SK-N-SH treated with all-trans-retinoic acid at 6 μM for 48 hours (cell line): Measurements from ENCODE around the gene MMP19.

Source experiments
- ATAC-seq: fragments of 200-7000 bp; cut with Tn5 transposase; 3 replicates; pipeline ENCODE4 v1.9.1; 2020; ENCODE audit warnings: mild to moderate bottlenecking, moderate library complexity
- ARNTL ChIP-seq: fragments of 450-650 bp; formaldehyde crosslinking; IDR thresholded peaks from 2 replicates; pipeline ENCODE4 v1.5.0; 2020; ENCODE audit warnings: low read depth, mild to moderate bottlenecking, moderate library complexity, borderline replicate concordance
- BACH2 ChIP-seq: fragments of 250-450 bp; sonication (Bioruptor Pico); IDR thresholded peaks from 2 replicates; pipeline ENCODE4 v1.9.0; 2021; ENCODE audit warnings: mild to moderate bottlenecking, borderline replicate concordance
- CSDC2 ChIP-seq: fragments of 250-450 bp; sonication (Bioruptor Pico); IDR thresholded peaks from 2 replicates; pipeline ENCODE4 v1.5.0; 2020; ENCODE audit warnings: mild to moderate bottlenecking, moderate library complexity
- CSRNP3 ChIP-seq: fragments of 250-450 bp; sonication (Bioruptor Pico); IDR thresholded peaks from 2 replicates; pipeline ENCODE4 v1.5.1; 2021; ENCODE audit warnings: mild to moderate bottlenecking, moderate library complexity
- ESRRG ChIP-seq: fragments of 250-450 bp; sonication (Bioruptor Pico); IDR thresholded peaks from 2 replicates; pipeline ENCODE4 v1.6.1; 2021; ENCODE audit warnings: mild to moderate bottlenecking
- GLIS3 ChIP-seq: fragments of 250-450 bp; sonication (Bioruptor Pico); IDR thresholded peaks from 2 replicates; pipeline ENCODE4 v1.5.0; 2020; ENCODE audit warnings: mild to moderate bottlenecking, moderate library complexity
- ISL1 ChIP-seq: fragments of 250-450 bp; sonication (Bioruptor Pico); IDR thresholded peaks from 2 replicates; pipeline ENCODE4 v2.1.2; 2022; ENCODE audit warnings: mild to moderate bottlenecking, moderate library complexity
- OSR1 ChIP-seq: fragments of 250-450 bp; sonication (Bioruptor Pico); IDR thresholded peaks from 2 replicates; pipeline ENCODE4 v1.8.0; 2022; ENCODE audit warnings: moderate library complexity, mild to moderate bottlenecking, inconsistent platforms
- PATZ1 ChIP-seq: fragments of 250-450 bp; sonication (Bioruptor Pico); IDR thresholded peaks from 2 replicates; pipeline ENCODE4 v1.8.0; 2020; ENCODE audit warnings: mild to moderate bottlenecking, moderate library complexity, borderline replicate concordance
- PPARA ChIP-seq: fragments of 250-450 bp; sonication (Bioruptor Pico); IDR thresholded peaks from 2 replicates; pipeline ENCODE4 v1.5.0; 2020; ENCODE audit warnings: mild to moderate bottlenecking, borderline replicate concordance
- RARB ChIP-seq: fragments of 250-450 bp; sonication (Bioruptor Pico); IDR thresholded peaks from 2 replicates; pipeline ENCODE4 v1.8.0; 2021; ENCODE audit warnings: mild to moderate bottlenecking, moderate library complexity
- SNAI2 ChIP-seq: fragments of 250-450 bp; sonication (Bioruptor Pico); IDR thresholded peaks from 2 replicates; pipeline ENCODE4 v1.5.0; 2020; ENCODE audit warnings: mild to moderate bottlenecking, moderate library complexity
- TCF4 ChIP-seq: fragments of 250-450 bp; sonication (Bioruptor Pico); IDR thresholded peaks from 2 replicates; pipeline ENCODE4 v1.8.0; 2021; ENCODE audit warnings: mild to moderate bottlenecking, moderate library complexity, borderline replicate concordance
- TOX ChIP-seq: fragments of 250-450 bp; sonication (Bioruptor Pico); IDR thresholded peaks from 2 replicates; pipeline ENCODE4 v1.8.0; 2021; ENCODE audit warnings: mild to moderate bottlenecking, moderate library complexity, borderline replicate concordance
- ZC3H10 ChIP-seq: fragments of 250-450 bp; sonication (Bioruptor Pico); IDR thresholded peaks from 2 replicates; pipeline ENCODE4 v1.5.1; 2021; ENCODE audit warnings: mild to moderate bottlenecking, moderate library complexity
- ZFP3 ChIP-seq: fragments of 250-450 bp; sonication (Bioruptor Pico); IDR thresholded peaks from 2 replicates; pipeline ENCODE4 v1.5.0; 2020; ENCODE audit warnings: mild to moderate bottlenecking, moderate library complexity
- ZNF565 ChIP-seq: fragments of 450-650 bp; formaldehyde crosslinking; conservative IDR thresholded peaks from 2 replicates; pipeline ENCODE4 v1.5.0; 2020; ENCODE audit warnings: low read depth, mild to moderate bottlenecking, moderate library complexity
- ZNF70 ChIP-seq: fragments of 450-650 bp; formaldehyde crosslinking; IDR thresholded peaks from 2 replicates; pipeline ENCODE4 v1.5.0; 2020; ENCODE audit warnings: mild to moderate bottlenecking, moderate library complexity
- ZNF8 ChIP-seq: fragments of 450-650 bp; formaldehyde crosslinking; IDR thresholded peaks from 2 replicates; pipeline ENCODE4 v1.5.0; 2020; ENCODE audit warnings: mild to moderate bottlenecking, moderate library complexity
- TF ChIP-seq, protein P1 (sequence below): fragments of 250-450 bp; sonication (Bioruptor Pico); IDR thresholded peaks from 2 replicates; pipeline ENCODE4 v1.5.1; 2020; ENCODE audit warnings: low read depth, mild to moderate bottlenecking, moderate library complexity
- TF ChIP-seq, protein P2 (sequence below): fragments of 250-450 bp; sonication (Bioruptor Pico); IDR thresholded peaks from 2 replicates; pipeline ENCODE4 v1.5.0; 2020; ENCODE audit warnings: mild to moderate bottlenecking, moderate library complexity

Gene MMP19

GRCh38 chr12:55823419-55823818 is 19.3 kb downstream of the MMP19 start:
- no peak for ATAC-seq
- TF ChIP-seq ZFP3 (CRISPR knock-in tag) (no peak), ZNF565 (CRISPR knock-in tag) (no peak), OSR1 (no peak), ZNF70 (no peak), GLIS3 (CRISPR knock-in tag) (no peak), TCF4 (CRISPR knock-in tag) (no peak)

GRCh38 chr12:55822228-55822627 is 20.5 kb downstream of the MMP19 start:
- TF ChIP-seq ESRRG (CRISPR knock-in tag) (no peak), ISL1 (CRISPR knock-in tag) (no peak), RARB (CRISPR knock-in tag) (no peak), GLIS3 (CRISPR knock-in tag) (no peak), ARNTL (CRISPR knock-in tag) (no peak), PPARA (CRISPR knock-in tag) (no peak), ZC3H10 (CRISPR knock-in tag) (no peak), ZNF8 (CRISPR knock-in tag) (no peak), TCF4 (CRISPR knock-in tag) (no peak), ZNF70 (no peak), SNAI2 (CRISPR knock-in tag) (no peak), TOX (CRISPR knock-in tag) (no peak), CSDC2 (CRISPR knock-in tag) (no peak), CSRNP3 (CRISPR knock-in tag) (no peak), PATZ1 (CRISPR knock-in tag) (no peak), BACH2 (CRISPR knock-in tag) (no peak), OSR1 (no peak)
- TF ChIP-seq, protein P1, sequence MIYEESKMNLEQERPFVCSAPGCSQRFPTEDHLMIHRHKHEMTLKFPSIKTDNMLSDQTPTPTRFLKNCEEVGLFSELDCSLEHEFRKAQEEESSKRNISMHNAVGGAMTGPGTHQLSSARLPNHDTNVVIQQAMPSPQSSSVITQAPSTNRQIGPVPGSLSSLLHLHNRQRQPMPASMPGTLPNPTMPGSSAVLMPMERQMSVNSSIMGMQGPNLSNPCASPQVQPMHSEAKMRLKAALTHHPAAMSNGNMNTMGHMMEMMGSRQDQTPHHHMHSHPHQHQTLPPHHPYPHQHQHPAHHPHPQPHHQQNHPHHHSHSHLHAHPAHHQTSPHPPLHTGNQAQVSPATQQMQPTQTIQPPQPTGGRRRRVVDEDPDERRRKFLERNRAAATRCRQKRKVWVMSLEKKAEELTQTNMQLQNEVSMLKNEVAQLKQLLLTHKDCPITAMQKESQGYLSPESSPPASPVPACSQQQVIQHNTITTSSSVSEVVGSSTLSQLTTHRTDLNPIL (CRISPR knock-in tag), result no peak
- no peak for ATAC-seq

DNA sequence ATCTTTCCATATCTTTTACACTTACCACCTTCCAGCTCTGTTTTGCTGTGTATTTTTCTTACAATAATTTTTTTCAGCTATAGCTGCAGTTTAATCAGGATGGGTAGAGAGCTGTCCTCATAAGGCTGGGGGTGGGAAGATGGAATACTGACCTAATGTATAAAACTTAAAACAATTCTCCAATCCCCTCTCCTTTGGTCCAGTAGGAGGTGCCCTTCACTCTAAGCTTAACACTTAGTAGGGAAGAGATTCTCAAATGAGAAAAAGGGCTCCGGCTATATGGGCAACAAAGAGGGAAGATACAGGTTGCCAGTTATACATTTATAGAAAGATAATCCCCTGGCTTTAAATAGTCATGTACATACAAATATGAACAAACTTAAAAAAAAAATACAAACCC is 22.1 kb downstream of the MMP19 start:
- TF ChIP-seq GLIS3 (CRISPR knock-in tag) (no peak), CSDC2 (CRISPR knock-in tag) (no peak), OSR1 (no peak), ZNF565 (CRISPR knock-in tag) (no peak), ZNF8 (CRISPR knock-in tag) (no peak), ESRRG (CRISPR knock-in tag) (no peak), ZC3H10 (CRISPR knock-in tag) (no peak), SNAI2 (CRISPR knock-in tag) (no peak), RARB (CRISPR knock-in tag) (no peak), BACH2 (CRISPR knock-in tag) (no peak), TOX (CRISPR knock-in tag) (no peak), ZFP3 (CRISPR knock-in tag) (no peak), CSRNP3 (CRISPR knock-in tag) (no peak), ARNTL (CRISPR knock-in tag) (no peak), TCF4 (CRISPR knock-in tag) (no peak)
- TF ChIP-seq, protein P1 (CRISPR knock-in tag), result no peak
- TF ChIP-seq, protein P2, sequence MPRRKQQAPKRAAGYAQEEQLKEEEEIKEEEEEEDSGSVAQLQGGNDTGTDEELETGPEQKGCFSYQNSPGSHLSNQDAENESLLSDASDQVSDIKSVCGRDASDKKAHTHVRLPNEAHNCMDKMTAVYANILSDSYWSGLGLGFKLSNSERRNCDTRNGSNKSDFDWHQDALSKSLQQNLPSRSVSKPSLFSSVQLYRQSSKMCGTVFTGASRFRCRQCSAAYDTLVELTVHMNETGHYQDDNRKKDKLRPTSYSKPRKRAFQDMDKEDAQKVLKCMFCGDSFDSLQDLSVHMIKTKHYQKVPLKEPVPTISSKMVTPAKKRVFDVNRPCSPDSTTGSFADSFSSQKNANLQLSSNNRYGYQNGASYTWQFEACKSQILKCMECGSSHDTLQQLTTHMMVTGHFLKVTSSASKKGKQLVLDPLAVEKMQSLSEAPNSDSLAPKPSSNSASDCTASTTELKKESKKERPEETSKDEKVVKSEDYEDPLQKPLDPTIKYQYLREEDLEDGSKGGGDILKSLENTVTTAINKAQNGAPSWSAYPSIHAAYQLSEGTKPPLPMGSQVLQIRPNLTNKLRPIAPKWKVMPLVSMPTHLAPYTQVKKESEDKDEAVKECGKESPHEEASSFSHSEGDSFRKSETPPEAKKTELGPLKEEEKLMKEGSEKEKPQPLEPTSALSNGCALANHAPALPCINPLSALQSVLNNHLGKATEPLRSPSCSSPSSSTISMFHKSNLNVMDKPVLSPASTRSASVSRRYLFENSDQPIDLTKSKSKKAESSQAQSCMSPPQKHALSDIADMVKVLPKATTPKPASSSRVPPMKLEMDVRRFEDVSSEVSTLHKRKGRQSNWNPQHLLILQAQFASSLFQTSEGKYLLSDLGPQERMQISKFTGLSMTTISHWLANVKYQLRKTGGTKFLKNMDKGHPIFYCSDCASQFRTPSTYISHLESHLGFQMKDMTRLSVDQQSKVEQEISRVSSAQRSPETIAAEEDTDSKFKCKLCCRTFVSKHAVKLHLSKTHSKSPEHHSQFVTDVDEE (CRISPR knock-in tag), result no peak
- TF ChIP-seq, all 23 proteins: peak for 0
- no peak for ATAC-seq
